A673 (cell line): Measurements from ENCODE around the gene UBXN2A. TPM values are rescaled to one million over a fixed set of nuclear protein-coding genes. Genes with fewer than 3 reads are reported as not detected.
"Not testable (repeated sequence)": the region's sequence is repeated elsewhere in the genome, so short reads cannot be mapped to it uniquely, and the experiment has no call there.

ENCODE experiments used
- BruUV-seq: library from RNA; stranded (reverse); fragments of 400-500 nt; replicated peaks from 2 replicates; lab custom pipeline; 2021; lab: Mats Ljungman, UMichigan
- CTCF ChIA-PET: fragments of 300-600 bp; sonication (Branson Sonifier 250); formaldehyde crosslinking; loops from one replicate; lab custom pipeline; 2022; ENCODE audit warnings: antibody characterized with exemption; lab: Charles Lee
- POLR2A ChIA-PET: fragments of 300-600 bp; sonication (Branson Sonifier 250); formaldehyde crosslinking; loops from one replicate; lab custom pipeline; 2022; ENCODE audit warnings: antibody characterized with exemption; ENCODE audit not compliant: low non-redundant PET; lab: Charles Lee
- DNase-seq: peaks from one replicate; pipeline ENCODE4 v3.0.0-alpha.2; 2015; ENCODE audit warnings: low spot score
- H3K27ac ChIP-seq: fragments of 200-600 bp; sonication (generic); 2 replicates; pipeline ENCODE4 v1.5.1; 2016; ENCODE audit warnings: mixed run types, low read depth, mild to moderate bottlenecking, mixed read lengths, antibody characterized with exemption, low read length; ENCODE audit not compliant: poor library complexity, severe bottlenecking
- H3K27me3 ChIP-seq: fragments of 200-600 bp; sonication (generic); replicated peaks from 2 replicates; pipeline ENCODE4 v1.6.1; 2017; ENCODE audit warnings: mixed run types, low read depth, mild to moderate bottlenecking, mixed read lengths, antibody characterized with exemption, low read length; ENCODE audit not compliant: insufficient read depth, poor library complexity
- H3K36me3 ChIP-seq: fragments of 200-600 bp; sonication (generic); 2 replicates; pipeline ENCODE4 v1.6.1; 2016; ENCODE audit warnings: mixed run types, mild to moderate bottlenecking, mixed read lengths, antibody characterized with exemption, low read length; ENCODE audit not compliant: insufficient read depth, poor library complexity, severe bottlenecking
- H3K4me1 ChIP-seq: fragments of 200-600 bp; sonication (generic); 2 replicates; pipeline ENCODE4 v1.6.1; 2017; ENCODE audit warnings: mixed run types, mild to moderate bottlenecking, mixed read lengths, antibody characterized with exemption, low read length; ENCODE audit not compliant: insufficient read depth, poor library complexity, severe bottlenecking
- H3K4me3 ChIP-seq: fragments of 200-600 bp; sonication (generic); 2 replicates; pipeline ENCODE4 v1.5.1; 2016; ENCODE audit warnings: low read depth, mixed run types, mild to moderate bottlenecking, mixed read lengths, low read length; ENCODE audit not compliant: poor library complexity, severe bottlenecking
- H3K9me3 ChIP-seq: fragments of 200-600 bp; sonication (generic); 2 replicates; pipeline ENCODE4 v1.6.1; 2016; ENCODE audit warnings: mixed run types, low read depth, mild to moderate bottlenecking, mixed read lengths, antibody characterized with exemption, low read length; ENCODE audit not compliant: poor library complexity, severe bottlenecking
- EZH2 ChIP-seq: fragments of 200-600 bp; sonication (generic); IDR thresholded peaks from 2 replicates; pipeline ENCODE4 v1.6.1; 2017; ENCODE audit warnings: borderline replicate concordance, low read depth, mild to moderate bottlenecking, mixed read lengths, antibody characterized with exemption, low read length; ENCODE audit not compliant: poor library complexity, severe bottlenecking
- intact Hi-C: fragments of 100-400 bp; cut with micrococcal nuclease; formaldehyde crosslinking; loops from one replicate; pipeline ENCODE4 v1.10.0; 2022; ENCODE audit not compliant: unreplicated experiment
- total RNA-seq: library from RNA; stranded (reverse); gene quantifications from 2 replicates; pipeline ENCODE4 v1.2.3, GENCODE V29; 2021
- TF ChIP-seq, protein P1 (sequence below): fragments of 300-800, 200-600 bp; sonication (generic); conservative IDR thresholded peaks from 2 replicates; pipeline ENCODE4 v1.5.1; 2017; ENCODE audit warnings: low read depth, mild to moderate bottlenecking, antibody characterized with exemption, low read length, moderate library complexity, mixed read lengths

UBXN2A gene
- total RNA-seq, 1 experiment from 2014 or later: 18.3 TPM

- no peak overlapping the region for H3K27ac ChIP-seq
- no peak overlapping the region for H3K4me3 ChIP-seq
- POLR2A ChIA-PET: no interaction called here
- BruUV-seq: no TSS peak
- no peaks in the 10 kb centered on the region for H3K9me3 ChIP-seq
- CTCF ChIA-PET: no interaction called here
- H3K27me3 ChIP-seq: no peaks in the 10 kb centered on the region
- intact Hi-C loops: no loop called here
- H3K36me3 ChIP-seq: no peaks in the 10 kb centered on the region
- TF ChIP-seq, protein P1, sequence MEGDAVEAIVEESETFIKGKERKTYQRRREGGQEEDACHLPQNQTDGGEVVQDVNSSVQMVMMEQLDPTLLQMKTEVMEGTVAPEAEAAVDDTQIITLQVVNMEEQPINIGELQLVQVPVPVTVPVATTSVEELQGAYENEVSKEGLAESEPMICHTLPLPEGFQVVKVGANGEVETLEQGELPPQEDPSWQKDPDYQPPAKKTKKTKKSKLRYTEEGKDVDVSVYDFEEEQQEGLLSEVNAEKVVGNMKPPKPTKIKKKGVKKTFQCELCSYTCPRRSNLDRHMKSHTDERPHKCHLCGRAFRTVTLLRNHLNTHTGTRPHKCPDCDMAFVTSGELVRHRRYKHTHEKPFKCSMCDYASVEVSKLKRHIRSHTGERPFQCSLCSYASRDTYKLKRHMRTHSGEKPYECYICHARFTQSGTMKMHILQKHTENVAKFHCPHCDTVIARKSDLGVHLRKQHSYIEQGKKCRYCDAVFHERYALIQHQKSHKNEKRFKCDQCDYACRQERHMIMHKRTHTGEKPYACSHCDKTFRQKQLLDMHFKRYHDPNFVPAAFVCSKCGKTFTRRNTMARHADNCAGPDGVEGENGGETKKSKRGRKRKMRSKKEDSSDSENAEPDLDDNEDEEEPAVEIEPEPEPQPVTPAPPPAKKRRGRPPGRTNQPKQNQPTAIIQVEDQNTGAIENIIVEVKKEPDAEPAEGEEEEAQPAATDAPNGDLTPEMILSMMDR: no peak
- no peak for TF ChIP-seq EZH2
- DNase-seq: no peak
- H3K4me1 ChIP-seq: no peaks in the 10 kb centered on the region
These were observed 72.4 kb downstream of the UBXN2A start for GRCh38 chr2:24012521-24013188.

DNA sequence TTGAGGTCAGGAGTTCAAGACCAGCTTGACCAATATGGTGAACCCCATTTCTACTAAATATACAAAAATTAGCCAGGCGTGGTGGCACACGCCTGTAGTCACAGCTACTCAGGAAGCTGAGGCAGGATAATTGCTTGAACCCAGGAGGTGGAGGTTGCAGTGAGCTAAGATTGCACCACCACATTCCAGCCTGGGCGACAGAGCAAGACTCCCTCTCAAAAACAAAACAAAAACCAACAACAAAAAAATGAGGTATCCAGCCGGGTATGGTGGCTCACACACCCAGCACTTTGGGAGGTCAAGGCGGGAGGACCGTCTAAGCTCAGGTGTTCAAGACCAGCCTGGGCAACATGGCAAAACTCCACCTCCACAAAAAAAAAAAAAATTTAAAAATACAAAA lies 74.6 kb downstream of the UBXN2A start:
- H3K4me3 ChIP-seq, H3K36me3 ChIP-seq, H3K9me3 ChIP-seq, H3K4me1 ChIP-seq, BruUV-seq, H3K27ac ChIP-seq, DNase-seq, H3K27me3 ChIP-seq, POLR2A ChIA-PET, CTCF ChIA-PET, intact Hi-C loops: not testable (repeated sequence)

DNA sequence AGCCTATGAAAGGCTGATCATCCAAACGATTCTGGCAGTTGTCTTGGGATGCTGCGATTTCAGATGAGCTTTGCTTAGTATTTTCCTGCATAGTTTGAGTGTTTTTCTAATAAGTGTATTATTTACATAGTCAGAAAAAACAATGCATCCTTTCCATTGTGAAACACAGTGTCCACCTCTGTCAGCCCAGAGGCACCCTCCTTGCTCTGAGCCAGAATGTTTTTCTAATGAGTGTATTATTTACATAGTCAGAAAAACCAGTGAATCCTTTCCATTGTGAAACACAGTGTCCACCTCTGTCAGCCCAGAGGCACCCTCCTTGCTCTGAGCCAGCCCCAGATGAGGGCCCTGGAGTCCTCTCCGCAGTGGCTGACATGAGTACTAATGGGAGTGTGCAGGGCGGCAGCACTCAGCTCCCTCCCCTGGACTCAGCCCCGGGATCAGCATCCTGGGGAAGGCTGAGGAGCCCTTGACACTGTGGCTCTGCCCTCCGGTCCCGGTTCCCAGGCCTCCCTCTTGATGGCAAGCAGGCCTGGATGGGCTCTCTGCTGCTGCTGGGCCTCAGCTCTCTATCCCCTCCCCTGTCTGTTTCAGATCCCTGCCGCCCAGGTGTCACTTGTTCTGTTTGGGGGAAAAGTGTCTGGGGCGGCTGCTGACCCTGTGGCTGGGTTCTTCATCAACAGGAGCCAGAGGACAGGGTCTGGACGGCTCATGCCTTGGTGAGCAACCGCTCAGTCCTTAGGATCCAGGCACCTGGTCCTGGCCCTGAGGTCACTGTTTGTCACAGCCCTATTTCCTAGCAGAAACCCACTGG lies 75.5 kb downstream of the UBXN2A start:
- H3K4me3 ChIP-seq: no peak overlapping the region
- ChIA-PET CTCF (no interaction called here), POLR2A (no interaction called here)
- H3K36me3 ChIP-seq: no peaks in the 10 kb centered on the region
- BruUV-seq: no TSS peak
- intact Hi-C loops: no loop called here
- TF ChIP-seq, protein P1: no peak
- no peak for TF ChIP-seq EZH2
- no peak for DNase-seq
- H3K27ac ChIP-seq: no peak overlapping the region
- no peaks in the 10 kb centered on the region for H3K9me3 ChIP-seq
- H3K27me3 ChIP-seq: no peaks in the 10 kb centered on the region
- no peaks in the 10 kb centered on the region for H3K4me1 ChIP-seq
